ENCODE data around the gene ZNF286A.

ZNF286A gene

GRCh38 chr17:15742051-15742795 lies 42.7 kb downstream of the ZNF286A start:
- TF ChIP-seq MAX (IDR thresholded peaks at IDR 0.05) (no peak), EGR1 (IDR thresholded peaks at IDR 0.05) (no peak), NFIC (IDR thresholded peaks at IDR 0.05) (no peak), TEAD4 (IDR thresholded peaks at IDR 0.05) (no peak), CEBPB (IDR thresholded peaks at IDR 0.05) (no peak), EP300 (IDR thresholded peaks at IDR 0.05; ENCODE audit: borderline replicate concordance) (no peak), USF1 (IDR thresholded peaks at IDR 0.05) (no peak), REST (IDR thresholded peaks at IDR 0.05; ENCODE audit: low read depth) (no peak), FOXM1 (IDR thresholded peaks at IDR 0.05; ENCODE audit: borderline replicate concordance, low read depth) (no peak), YY1 (IDR thresholded peaks at IDR 0.05; ENCODE audit: low read depth) (no peak), CREB1 (IDR thresholded peaks at IDR 0.05; ENCODE audit: low read depth) (no peak), RAD21 (IDR thresholded peaks at IDR 0.05; ENCODE audit: low read depth) (no peak), ZBTB7A (IDR thresholded peaks at IDR 0.05; ENCODE audit: low read depth) (no peak)

GRCh38 chr17:15742921-15743320 lies 43.4 kb downstream of the ZNF286A start:
- no peak for TF ChIP-seq ZBTB7A (IDR thresholded peaks at IDR 0.05; ENCODE audit: low read depth)
- TF ChIP-seq TCF12 (IDR thresholded peaks at IDR 0.05; ENCODE audit: low read depth) = no peak
- TF ChIP-seq FOXM1 (IDR thresholded peaks at IDR 0.05; ENCODE audit: borderline replicate concordance, low read depth) = no peak
- TF ChIP-seq RAD21 (IDR thresholded peaks at IDR 0.05; ENCODE audit: low read depth) = no peak
- no peak for TF ChIP-seq MAX (IDR thresholded peaks at IDR 0.05)
- no peak for TF ChIP-seq REST (IDR thresholded peaks at IDR 0.05; ENCODE audit: low read depth)
- TF ChIP-seq CREB1 (IDR thresholded peaks at IDR 0.05; ENCODE audit: low read depth) = no peak
- no peak for TF ChIP-seq TAF1 (IDR thresholded peaks at IDR 0.05; ENCODE audit: low read depth)
- no peak for TF ChIP-seq EGR1 (IDR thresholded peaks at IDR 0.05)
- TF ChIP-seq EP300 (IDR thresholded peaks at IDR 0.05; ENCODE audit: borderline replicate concordance) = no peak
- no peak for TF ChIP-seq USF1 (IDR thresholded peaks at IDR 0.05)
- no peak for TF ChIP-seq TEAD4 (IDR thresholded peaks at IDR 0.05)
- no peak for TF ChIP-seq NFIC (IDR thresholded peaks at IDR 0.05)
- TF ChIP-seq YY1 (IDR thresholded peaks at IDR 0.05; ENCODE audit: low read depth) = no peak
- TF ChIP-seq CEBPB (IDR thresholded peaks at IDR 0.05) = no peak

- TF ChIP-seq EP300 (IDR thresholded peaks at IDR 0.05; ENCODE audit: borderline replicate concordance) (no peak), FOXM1 (IDR thresholded peaks at IDR 0.05; ENCODE audit: borderline replicate concordance, low read depth) (no peak), NFIC (IDR thresholded peaks at IDR 0.05) (peak; percentile 59), CEBPB (IDR thresholded peaks at IDR 0.05) (no peak), REST (IDR thresholded peaks at IDR 0.05; ENCODE audit: low read depth) (no peak), USF1 (IDR thresholded peaks at IDR 0.05) (no peak), TAF1 (IDR thresholded peaks at IDR 0.05; ENCODE audit: low read depth) (0 out of 2 replicates have a peak, but pooled peaks have one; percentile 34), TCF12 (IDR thresholded peaks at IDR 0.05; ENCODE audit: low read depth) (no peak), CREB1 (IDR thresholded peaks at IDR 0.05; ENCODE audit: low read depth) (no peak), ZBTB7A (IDR thresholded peaks at IDR 0.05; ENCODE audit: low read depth) (no peak; the same call in 1 of the 2 replicates), MAX (IDR thresholded peaks at IDR 0.05) (peak; percentile 66), YY1 (IDR thresholded peaks at IDR 0.05; ENCODE audit: low read depth) (no peak), EGR1 (IDR thresholded peaks at IDR 0.05) (no peak), TEAD4 (IDR thresholded peaks at IDR 0.05) (no peak), RAD21 (IDR thresholded peaks at IDR 0.05; ENCODE audit: low read depth) (no peak; the same call in 1 of the 2 replicates)
Observed at GRCh38 chr17:15744074-15744676, 44.6 kb downstream of the ZNF286A start.

Data from Ishikawa (cell line).